Measurements from ENCODE around the gene GLRA1. TPM values are rescaled to one million over a fixed set of nuclear protein-coding genes. Genes with fewer than 3 reads are reported as not detected.
"Not testable (repeated sequence)": the region's sequence is repeated elsewhere in the genome, so short reads cannot be mapped to it uniquely, and the experiment has no call there.

Gene GLRA1
- total RNA-seq, 5 donors from 2014 or later (not counting 1 experiment from before 2014, with no cell fraction given): not detected

GRCh38 chr5:151896031-151896691 lies 28.5 kb downstream of the GLRA1 start:
- no peaks in the 10 kb centered on the region for H3K9me3 ChIP-seq
- WGBS (ENCODE audit: insufficient coverage): no CpG with 5 or more reads among the region's 3 CpGs
- no peaks in the 10 kb centered on the region for H3K4me1 ChIP-seq (ENCODE audit: control insufficient read depth in 1 of 2, extremely low read depth in 1 of 2, insufficient read depth in 2 of 2, low read length in 2 of 2)
- no peak overlapping the region for H3K4me3 Mint-ChIP-seq
- no peaks in the 10 kb centered on the region for H3K4me1 Mint-ChIP-seq
- peaks cover 0 to 6% of the 10 kb centered on the region in 2 experiments for H3K27me3 ChIP-seq (replicated peaks in 1 of 2; ENCODE audit: control insufficient read depth in 2 of 2, extremely low read depth in 1 of 2, insufficient read depth in 2 of 2, low read length in 1 of 2)
- H3K36me3 Mint-ChIP-seq: no peaks in the 10 kb centered on the region
- POLR2A ChIA-PET: no interaction called here
- ATAC-seq (replicated peaks in 1 of 4) (no peak), DNase-seq (no peak)
- H3K4me3 ChIP-seq (ENCODE audit: control insufficient read depth in 1 of 2, extremely low read depth in 1 of 2, low read length in 1 of 2): no peak overlapping the region
- H3K27me3 Mint-ChIP-seq: peaks cover 3 to 11% of the 10 kb centered on the region in 2 donors
- no peak overlapping the region for H3K27ac Mint-ChIP-seq
- CTCF ChIA-PET: no interaction called here
- peaks cover 0 to 4% (median 0%) of the 10 kb centered on the region in 3 donors for H3K9me3 Mint-ChIP-seq
- H3K27ac ChIP-seq (ENCODE audit: low read length): no peak overlapping the region
- H3K36me3 ChIP-seq (ENCODE audit: control insufficient read depth in 2 of 2, extremely low read depth in 1 of 2, insufficient read depth in 1 of 2, low read length in 1 of 2): no peaks in the 10 kb centered on the region

- Histone ChIP-seq H3K9me3 (no peaks in the 10 kb centered on the region), H3K27me3 (replicated peaks in 1 of 2; ENCODE audit: control insufficient read depth in 2 of 2, extremely low read depth in 1 of 2, insufficient read depth in 2 of 2, low read length in 1 of 2) (peaks cover 0 to 6% of the 10 kb centered on the region in 2 experiments), H3K4me3 (ENCODE audit: control insufficient read depth in 1 of 2, extremely low read depth in 1 of 2, low read length in 1 of 2) (no peak overlapping the region), H3K4me1 (ENCODE audit: control insufficient read depth in 1 of 2, extremely low read depth in 1 of 2, insufficient read depth in 2 of 2, low read length in 2 of 2) (no peaks in the 10 kb centered on the region), H3K36me3 (ENCODE audit: control insufficient read depth in 2 of 2, extremely low read depth in 1 of 2, insufficient read depth in 1 of 2, low read length in 1 of 2) (no peaks in the 10 kb centered on the region), H3K27ac (ENCODE audit: low read length) (no peak overlapping the region)
- H3K27me3 Mint-ChIP-seq: peaks cover 3 to 10% of the 10 kb centered on the region in 2 donors
- 100% methylated on average over 2 of the region's 5 CpGs for WGBS (ENCODE audit: insufficient coverage)
- H3K4me3 Mint-ChIP-seq: no peak overlapping the region
- ChIA-PET CTCF (no interaction called here), POLR2A (no interaction called here)
- ATAC-seq (replicated peaks in 1 of 4) (no peak), DNase-seq (no peak)
- H3K36me3 Mint-ChIP-seq: no peaks in the 10 kb centered on the region
- H3K27ac Mint-ChIP-seq: no peak overlapping the region
- H3K4me1 Mint-ChIP-seq: no peaks in the 10 kb centered on the region
- H3K9me3 Mint-ChIP-seq: peaks cover 0 to 4% (median 0%) of the 10 kb centered on the region in 3 donors
Observed at GRCh38 chr5:151895660-151896030, 29.0 kb downstream of the GLRA1 start.

GRCh38 chr5:151893485-151893884 lies 31.2 kb downstream of the GLRA1 start:
- H3K27ac Mint-ChIP-seq; H3K4me3 Mint-ChIP-seq; H3K27me3 ChIP-seq (replicated peaks in 1 of 2; ENCODE audit: control insufficient read depth in 2 of 2, extremely low read depth in 1 of 2, insufficient read depth in 2 of 2, low read length in 1 of 2); H3K27me3 Mint-ChIP-seq; POLR2A ChIA-PET; H3K36me3 ChIP-seq (ENCODE audit: control insufficient read depth in 2 of 2, extremely low read depth in 1 of 2, insufficient read depth in 1 of 2, low read length in 1 of 2); H3K4me3 ChIP-seq (ENCODE audit: control insufficient read depth in 1 of 2, extremely low read depth in 1 of 2, low read length in 1 of 2); H3K9me3 Mint-ChIP-seq; H3K4me1 ChIP-seq (ENCODE audit: control insufficient read depth in 1 of 2, extremely low read depth in 1 of 2, insufficient read depth in 2 of 2, low read length in 2 of 2); H3K9me3 ChIP-seq; H3K27ac ChIP-seq (ENCODE audit: low read length); H3K36me3 Mint-ChIP-seq; CTCF ChIA-PET; ATAC-seq (replicated peaks in 1 of 4); H3K4me1 Mint-ChIP-seq; DNase-seq: not testable (repeated sequence)
- no CpG with 5 or more reads among the region's 2 CpGs for WGBS (ENCODE audit: insufficient coverage)

DNA sequence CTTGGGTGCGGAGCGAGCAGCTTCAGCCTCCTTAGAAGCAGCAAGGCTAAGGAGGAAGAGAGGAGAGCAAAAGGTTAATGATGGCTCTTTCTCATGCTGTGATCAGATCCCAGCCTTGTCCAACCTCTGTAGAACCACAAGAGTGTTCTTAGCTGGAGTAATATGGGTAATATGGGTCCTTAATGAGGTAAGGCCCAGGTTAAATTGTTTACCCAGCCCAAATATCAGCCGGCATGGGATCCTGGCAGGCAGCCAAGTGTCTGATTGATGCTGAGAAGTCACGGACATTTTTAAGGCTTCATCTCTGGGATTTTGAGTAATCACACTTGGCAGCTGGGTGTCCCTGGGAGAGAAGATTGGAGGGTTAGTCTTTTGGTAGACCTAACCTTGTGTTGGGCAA lies 32.3 kb downstream of the GLRA1 start:
- Mint-ChIP-seq H3K27ac (no peak overlapping the region), H3K9me3 (no peaks in the 10 kb centered on the region), H3K27me3 (no peaks in the 10 kb centered on the region), H3K4me3 (no peak overlapping the region), H3K4me1 (no peaks in the 10 kb centered on the region), H3K36me3 (no peaks in the 10 kb centered on the region)
- ChIA-PET POLR2A (no interaction called here), CTCF (no interaction called here)
- Histone ChIP-seq H3K9me3 (no peaks in the 10 kb centered on the region), H3K27me3 (replicated peaks in 1 of 2; ENCODE audit: control insufficient read depth in 2 of 2, extremely low read depth in 1 of 2, insufficient read depth in 2 of 2, low read length in 1 of 2) (peaks cover 0 to 4% of the 10 kb centered on the region in 2 experiments), H3K36me3 (ENCODE audit: control insufficient read depth in 2 of 2, extremely low read depth in 1 of 2, insufficient read depth in 1 of 2, low read length in 1 of 2) (no peaks in the 10 kb centered on the region), H3K4me3 (ENCODE audit: control insufficient read depth in 1 of 2, extremely low read depth in 1 of 2, low read length in 1 of 2) (no peak overlapping the region), H3K27ac (ENCODE audit: low read length) (no peak overlapping the region), H3K4me1 (ENCODE audit: control insufficient read depth in 1 of 2, extremely low read depth in 1 of 2, insufficient read depth in 2 of 2, low read length in 2 of 2) (no peaks in the 10 kb centered on the region)
- ATAC-seq (replicated peaks in 1 of 4) (no peak), DNase-seq (no peak)
- 86% methylated on average over 4 of the region's 4 CpGs for WGBS (ENCODE audit: insufficient coverage)

DNA sequence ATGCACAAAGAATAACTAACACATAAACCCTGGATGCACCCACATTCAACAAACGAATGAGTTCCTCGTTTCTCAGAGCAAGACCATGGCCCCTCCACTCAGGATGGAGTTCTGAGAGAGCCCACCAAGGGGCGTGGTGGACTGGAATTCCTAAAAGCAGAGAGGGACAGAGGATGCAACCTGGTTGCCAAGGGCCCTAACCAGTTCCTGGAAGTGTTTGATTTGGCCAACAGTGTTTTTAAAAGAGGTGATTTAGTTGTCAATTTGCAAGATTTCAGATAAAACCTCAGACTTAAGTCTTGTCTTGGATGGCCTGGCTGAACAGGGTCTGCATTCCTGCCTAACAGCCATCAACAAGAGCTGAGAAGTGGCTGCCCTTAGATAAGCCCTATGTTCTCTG lies 34.4 kb downstream of the GLRA1 start:
- Histone ChIP-seq H3K4me1 (ENCODE audit: control insufficient read depth in 1 of 2, extremely low read depth in 1 of 2, insufficient read depth in 2 of 2, low read length in 2 of 2) (no peaks in the 10 kb centered on the region), H3K4me3 (ENCODE audit: control insufficient read depth in 1 of 2, extremely low read depth in 1 of 2, low read length in 1 of 2) (no peak overlapping the region), H3K27ac (ENCODE audit: low read length) (no peak overlapping the region), H3K36me3 (ENCODE audit: control insufficient read depth in 2 of 2, extremely low read depth in 1 of 2, insufficient read depth in 1 of 2, low read length in 1 of 2) (no peaks in the 10 kb centered on the region), H3K9me3 (no peaks in the 10 kb centered on the region), H3K27me3 (replicated peaks in 1 of 2; ENCODE audit: control insufficient read depth in 2 of 2, extremely low read depth in 1 of 2, insufficient read depth in 2 of 2, low read length in 1 of 2) (no peaks in the 10 kb centered on the region)
- 34% methylated on average over 3 of the region's 3 CpGs for WGBS (ENCODE audit: insufficient coverage)
- Mint-ChIP-seq H3K27me3 (peaks cover 0 to 4% of the 10 kb centered on the region in 2 donors), H3K4me3 (no peak overlapping the region), H3K9me3 (no peaks in the 10 kb centered on the region), H3K27ac (no peak overlapping the region), H3K4me1 (no peaks in the 10 kb centered on the region), H3K36me3 (no peaks in the 10 kb centered on the region)
- DNase-seq (no peak), ATAC-seq (replicated peaks in 1 of 4) (no peak)
- CTCF ChIA-PET: interaction anchor here (0.5 to 0.6 kb wide), 2 partner anchors 253 to 817 kb away, joined by 3 read pairs; no protein-coding TSS in a partner anchor
- POLR2A ChIA-PET: interaction anchor here in 1 of 2 donors (0.5 kb wide), 1 partner anchor 591 kb away, joined by 3 read pairs; no protein-coding TSS in a partner anchor

GRCh38 chr5:151889614-151890013 lies 35.0 kb downstream of the GLRA1 start:
- CTCF ChIA-PET: no interaction called here
- no peaks in the 10 kb centered on the region for H3K36me3 ChIP-seq (ENCODE audit: control insufficient read depth in 2 of 2, extremely low read depth in 1 of 2, insufficient read depth in 1 of 2, low read length in 1 of 2)
- ATAC-seq (replicated peaks in 1 of 4) (no peak), DNase-seq (no peak)
- H3K36me3 Mint-ChIP-seq: no peaks in the 10 kb centered on the region
- H3K4me3 ChIP-seq (ENCODE audit: control insufficient read depth in 1 of 2, extremely low read depth in 1 of 2, low read length in 1 of 2): no peak overlapping the region
- H3K4me1 ChIP-seq (ENCODE audit: control insufficient read depth in 1 of 2, extremely low read depth in 1 of 2, insufficient read depth in 2 of 2, low read length in 2 of 2): no peaks in the 10 kb centered on the region
- no peak overlapping the region for H3K4me3 Mint-ChIP-seq
- H3K4me1 Mint-ChIP-seq: no peaks in the 10 kb centered on the region
- H3K27me3 ChIP-seq (replicated peaks in 1 of 2; ENCODE audit: control insufficient read depth in 2 of 2, extremely low read depth in 1 of 2, insufficient read depth in 2 of 2, low read length in 1 of 2): no peaks in the 10 kb centered on the region
- H3K9me3 ChIP-seq: no peaks in the 10 kb centered on the region
- no peak overlapping the region for H3K27ac Mint-ChIP-seq
- 52% methylated on average over 5 of the region's 6 CpGs for WGBS (ENCODE audit: insufficient coverage)
- POLR2A ChIA-PET: no interaction called here
- peaks cover 0 to 6% of the 10 kb centered on the region in 2 donors for H3K27me3 Mint-ChIP-seq
- H3K27ac ChIP-seq (ENCODE audit: low read length): no peak overlapping the region
- no peaks in the 10 kb centered on the region for H3K9me3 Mint-ChIP-seq
